Astrocyte (in vitro differentiated cells and primary cell): ENCODE measurements around the gene CYB5B.

Source experiments
- EZH2 ChIP-seq: IDR thresholded peaks from 2 replicates; pipeline ENCODE4 v1.6.1; 2012; ENCODE audit warnings: mild to moderate bottlenecking, low read length, inconsistent platforms; ENCODE audit not compliant: insufficient read depth
- TF ChIP-seq, protein P1 (sequence below): IDR thresholded peaks from 2 replicates; pipeline ENCODE4 v1.5.1; 2011; ENCODE audit warnings: low read depth, mild to moderate bottlenecking, inconsistent platforms, low read length, moderate library complexity; ENCODE audit not compliant: insufficient read depth

DNA sequence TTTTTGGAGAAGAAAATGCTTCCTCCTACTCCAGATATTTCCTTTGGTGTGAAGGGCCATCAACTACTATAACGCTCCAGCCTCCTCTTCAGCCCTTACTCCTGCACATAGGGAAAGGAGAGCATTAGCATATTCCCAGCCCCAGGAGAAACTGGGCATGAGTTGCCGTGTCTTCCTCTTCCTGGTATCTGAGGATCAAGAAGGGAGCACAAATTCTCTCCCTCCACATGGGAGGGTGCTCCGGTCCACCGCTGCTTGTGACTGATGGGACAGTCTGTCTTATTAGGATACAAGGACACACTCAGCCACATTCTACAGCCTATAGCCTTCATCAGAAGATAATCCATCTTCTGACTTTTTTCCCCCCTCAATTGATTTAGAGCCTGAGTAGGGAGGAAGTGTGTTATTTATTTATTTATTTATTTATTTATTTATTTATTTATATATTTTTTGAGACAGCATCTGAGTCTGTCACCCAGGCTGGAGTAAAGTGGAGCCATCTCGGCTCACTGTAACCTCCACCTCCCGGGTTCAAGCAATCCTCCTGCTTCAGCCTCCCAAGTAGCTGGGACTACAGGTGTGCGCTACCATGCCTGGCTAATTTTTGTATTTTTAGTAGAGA lies 16.6 kb upstream of the CYB5B start:
- TF ChIP-seq, protein P1, sequence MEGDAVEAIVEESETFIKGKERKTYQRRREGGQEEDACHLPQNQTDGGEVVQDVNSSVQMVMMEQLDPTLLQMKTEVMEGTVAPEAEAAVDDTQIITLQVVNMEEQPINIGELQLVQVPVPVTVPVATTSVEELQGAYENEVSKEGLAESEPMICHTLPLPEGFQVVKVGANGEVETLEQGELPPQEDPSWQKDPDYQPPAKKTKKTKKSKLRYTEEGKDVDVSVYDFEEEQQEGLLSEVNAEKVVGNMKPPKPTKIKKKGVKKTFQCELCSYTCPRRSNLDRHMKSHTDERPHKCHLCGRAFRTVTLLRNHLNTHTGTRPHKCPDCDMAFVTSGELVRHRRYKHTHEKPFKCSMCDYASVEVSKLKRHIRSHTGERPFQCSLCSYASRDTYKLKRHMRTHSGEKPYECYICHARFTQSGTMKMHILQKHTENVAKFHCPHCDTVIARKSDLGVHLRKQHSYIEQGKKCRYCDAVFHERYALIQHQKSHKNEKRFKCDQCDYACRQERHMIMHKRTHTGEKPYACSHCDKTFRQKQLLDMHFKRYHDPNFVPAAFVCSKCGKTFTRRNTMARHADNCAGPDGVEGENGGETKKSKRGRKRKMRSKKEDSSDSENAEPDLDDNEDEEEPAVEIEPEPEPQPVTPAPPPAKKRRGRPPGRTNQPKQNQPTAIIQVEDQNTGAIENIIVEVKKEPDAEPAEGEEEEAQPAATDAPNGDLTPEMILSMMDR = no peak
- no peak for TF ChIP-seq EZH2
